ENCODE measurements around the gene COL5A1. TPM values are rescaled to one million over a fixed set of nuclear protein-coding genes. Genes with fewer than 3 reads are reported as not detected.

Gene COL5A1
- total RNA-seq, 1 donor from 2014 or later: 4.5 TPM

DNA sequence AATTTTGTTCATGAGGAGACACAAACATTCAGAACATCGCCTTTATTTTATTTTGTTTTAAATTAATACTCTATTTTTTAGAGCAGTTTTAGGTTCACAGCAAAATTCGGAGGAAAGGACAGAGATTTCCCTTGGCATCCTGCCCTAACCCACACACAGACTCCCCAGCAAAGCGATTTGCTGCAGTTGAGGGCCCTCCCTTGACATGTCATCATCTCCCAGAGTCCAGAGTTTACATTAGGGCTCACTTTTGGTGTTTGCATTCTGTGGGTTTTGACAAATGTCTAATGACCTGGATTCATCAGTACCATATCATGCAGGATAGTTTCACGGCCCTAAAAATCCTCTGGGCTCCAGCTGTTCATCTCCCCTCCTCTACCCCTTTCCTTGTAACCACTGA is 33.6 kb upstream of the COL5A1 start:
- DNase-seq: no peak

DNA sequence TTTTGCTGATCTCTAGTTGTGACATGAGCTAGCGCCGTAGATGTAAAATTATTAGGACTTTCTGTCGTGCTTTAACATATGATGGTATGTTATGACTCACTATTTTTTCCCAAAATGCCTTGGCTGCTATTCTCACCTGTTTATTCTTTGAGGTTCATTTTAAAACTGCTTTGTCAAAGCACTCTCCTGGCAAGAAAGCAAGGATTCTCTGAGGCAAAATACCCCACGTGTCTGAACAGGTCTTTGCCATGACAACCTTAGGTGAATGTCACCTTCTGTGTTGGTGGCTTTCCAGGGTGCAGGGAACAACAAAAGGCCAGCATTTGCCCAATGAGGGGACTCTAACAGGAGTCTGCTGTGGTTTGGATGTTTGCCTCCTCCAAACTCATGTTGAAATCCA is 30.6 kb upstream of the COL5A1 start:
- no peak for DNase-seq

DNA sequence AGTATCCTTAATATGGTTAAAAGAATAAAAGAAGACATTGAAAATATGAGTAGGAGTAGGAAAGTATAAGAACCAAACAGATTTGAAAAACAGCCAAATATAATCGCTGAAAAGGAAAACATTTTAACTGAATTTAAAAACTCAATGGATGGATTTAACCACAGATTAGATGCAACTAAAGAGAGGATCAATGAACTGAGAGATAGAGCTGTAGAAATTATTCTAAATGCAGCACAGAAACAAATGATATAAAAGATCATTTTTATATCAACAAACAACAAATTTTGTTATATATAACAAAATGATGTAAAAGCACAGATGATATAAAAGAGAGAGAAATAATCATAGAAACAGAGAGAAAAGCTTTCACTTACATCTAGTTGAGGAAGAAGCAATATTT is 29.3 kb upstream of the COL5A1 start:
- DNase-seq: no peak

DNA sequence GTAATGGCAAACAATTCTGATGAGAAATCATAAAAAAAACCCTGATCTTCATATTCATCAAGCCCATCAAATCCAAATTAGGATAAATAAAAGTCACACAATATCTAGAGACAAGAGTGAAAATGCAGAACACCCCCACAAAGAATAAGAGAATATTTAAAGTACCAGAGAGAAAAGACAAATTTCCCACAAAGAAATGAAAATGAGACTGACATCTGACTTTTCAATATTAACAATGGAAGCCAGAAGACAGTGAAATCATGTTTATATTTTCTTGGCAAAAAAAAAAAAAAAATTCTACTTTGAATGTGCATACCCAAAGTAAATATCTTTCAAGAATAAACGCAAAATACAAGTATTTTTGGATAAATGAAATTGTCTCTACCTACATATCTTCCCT is 28.9 kb upstream of the COL5A1 start:
- DNase-seq: no peak

DNA sequence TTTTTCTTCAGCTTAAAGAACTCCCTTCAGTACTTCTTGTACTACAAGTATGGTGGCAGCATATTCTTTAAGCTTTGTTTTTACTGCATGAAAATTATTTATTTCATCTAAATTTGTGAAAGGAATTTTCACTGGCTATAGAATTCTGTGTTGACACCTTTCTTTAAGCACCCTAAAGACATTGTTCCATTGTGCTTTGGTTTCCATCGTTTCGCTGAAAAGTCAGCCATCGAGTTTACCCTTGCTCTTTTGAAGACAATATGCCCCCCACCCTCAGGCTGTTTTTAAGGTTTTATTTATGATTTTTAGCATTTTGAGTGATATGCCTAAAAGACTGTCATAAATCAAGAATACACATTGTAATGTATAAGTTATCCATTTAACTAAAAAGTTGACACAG is 27.3 kb upstream of the COL5A1 start:
- DNase-seq: no peak

DNA sequence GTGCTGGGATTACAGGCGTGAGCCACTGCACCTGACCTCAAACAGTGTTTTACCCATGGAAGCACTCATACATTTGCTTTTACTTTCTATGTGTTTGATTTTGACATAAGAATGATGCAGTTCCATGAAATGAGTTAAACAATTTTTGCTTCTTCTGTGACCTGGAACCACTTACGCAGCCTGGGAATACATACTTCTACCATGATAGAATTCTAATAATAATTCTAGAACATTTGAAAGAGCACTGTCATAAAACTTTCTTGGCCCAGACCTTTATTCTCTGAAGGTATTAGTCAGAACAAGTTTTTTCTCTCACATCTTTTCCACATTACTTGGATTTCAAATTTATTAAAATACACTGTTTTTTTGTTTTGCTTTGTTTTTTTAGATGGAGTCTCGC is 25.3 kb upstream of the COL5A1 start:
- no peak for DNase-seq

DNA sequence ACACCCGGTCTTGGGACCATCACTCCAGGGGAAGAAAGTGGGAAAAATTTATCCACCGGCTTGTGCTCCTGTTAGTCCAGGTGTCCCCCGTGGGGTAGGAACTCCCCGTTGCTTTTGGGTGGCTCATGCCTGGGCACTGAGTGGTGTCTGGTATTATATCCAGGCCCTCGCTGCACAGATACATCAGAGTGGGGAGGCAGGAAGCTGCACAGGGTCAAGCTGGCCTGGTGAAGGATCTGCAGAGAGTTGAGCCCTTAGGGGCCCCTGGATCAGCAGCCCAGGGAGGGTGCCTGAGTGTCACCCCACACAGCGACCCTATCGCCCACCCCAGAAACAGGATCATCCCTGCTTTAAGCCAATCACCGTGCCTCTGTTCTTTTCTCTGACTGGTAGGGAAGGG is 24.4 kb upstream of the COL5A1 start:
- DNase-seq: no peak

DNA sequence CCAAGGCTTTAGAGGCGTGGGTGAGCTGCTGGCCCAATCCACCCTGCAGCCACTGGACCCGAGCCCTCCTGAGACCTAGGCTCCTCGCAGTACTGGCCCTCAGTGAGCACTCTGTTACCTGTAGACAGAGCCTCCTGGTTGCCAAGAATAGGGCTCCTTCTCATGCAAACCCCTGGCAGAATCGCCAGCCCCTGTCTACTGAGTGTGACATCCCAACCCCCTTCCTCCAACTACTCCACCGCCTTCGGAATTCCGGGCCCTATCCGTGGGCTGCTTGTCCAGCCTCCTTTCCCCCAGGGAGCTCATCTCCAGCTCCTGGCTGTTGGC is 23.8 kb upstream of the COL5A1 start:
- no peak for DNase-seq

DNA sequence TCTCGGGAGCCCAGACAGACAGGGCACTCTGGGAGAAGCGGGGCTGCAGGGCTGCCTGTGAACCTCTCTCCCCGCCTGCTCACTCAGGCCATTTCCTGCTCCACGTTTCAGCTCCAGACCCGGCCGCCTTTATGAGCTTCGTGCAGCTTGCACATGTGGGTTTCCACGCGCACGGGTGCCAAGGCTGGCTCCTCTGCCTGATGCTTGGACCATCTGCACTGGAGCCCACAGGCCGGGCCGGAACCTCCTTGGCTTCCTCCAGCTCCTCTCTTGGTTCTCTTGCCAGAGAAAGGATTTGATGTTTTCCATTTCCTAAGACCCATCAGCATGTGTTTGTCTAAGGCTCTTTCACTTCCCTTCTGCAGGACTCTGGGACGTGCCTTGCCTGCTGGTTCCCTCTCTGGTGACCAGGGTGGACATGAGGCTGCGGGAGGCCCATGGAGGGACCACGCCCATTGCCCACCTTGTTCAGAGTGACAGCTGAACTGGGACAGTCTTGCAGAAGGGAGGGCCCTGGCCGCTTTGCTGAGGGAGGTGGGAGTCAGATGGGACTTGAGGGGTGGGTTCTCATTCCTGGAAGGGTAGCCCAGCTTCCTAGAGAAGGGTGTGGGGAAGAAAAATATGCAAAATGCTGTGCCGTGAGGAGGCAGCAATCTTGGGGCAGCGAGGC is 23.3 kb upstream of the COL5A1 start:
- no peak for DNase-seq

DNA sequence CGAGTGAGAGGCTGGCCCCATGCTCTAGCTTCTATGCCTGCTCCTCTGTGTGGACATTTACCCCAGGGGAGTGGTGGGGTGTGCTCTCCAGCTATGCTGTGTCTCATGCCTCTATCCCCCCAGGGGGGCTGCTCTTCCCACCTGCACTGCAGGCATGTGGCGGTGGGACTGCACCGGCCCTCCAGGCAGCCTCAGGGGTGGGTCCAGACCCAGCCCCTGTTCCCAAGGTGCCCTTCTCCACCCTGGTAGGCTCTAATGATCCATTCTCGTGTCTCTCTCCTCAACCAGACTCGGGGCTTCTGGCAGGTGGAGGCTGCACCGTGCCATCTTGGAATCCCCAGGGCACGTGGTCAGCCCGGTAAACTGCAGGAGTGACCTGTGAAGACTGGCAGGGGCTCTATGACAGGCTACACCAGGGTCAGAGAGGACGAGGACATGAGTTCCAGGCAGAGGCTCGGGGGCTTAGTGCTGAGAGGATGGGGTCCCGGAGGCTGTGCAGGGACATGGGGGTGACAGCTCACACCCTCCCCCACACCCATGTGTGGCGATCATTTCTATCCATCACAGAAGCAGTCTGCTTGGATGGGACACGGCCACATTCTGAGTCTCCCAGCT is 22.7 kb upstream of the COL5A1 start:
- no peak for DNase-seq

DNA sequence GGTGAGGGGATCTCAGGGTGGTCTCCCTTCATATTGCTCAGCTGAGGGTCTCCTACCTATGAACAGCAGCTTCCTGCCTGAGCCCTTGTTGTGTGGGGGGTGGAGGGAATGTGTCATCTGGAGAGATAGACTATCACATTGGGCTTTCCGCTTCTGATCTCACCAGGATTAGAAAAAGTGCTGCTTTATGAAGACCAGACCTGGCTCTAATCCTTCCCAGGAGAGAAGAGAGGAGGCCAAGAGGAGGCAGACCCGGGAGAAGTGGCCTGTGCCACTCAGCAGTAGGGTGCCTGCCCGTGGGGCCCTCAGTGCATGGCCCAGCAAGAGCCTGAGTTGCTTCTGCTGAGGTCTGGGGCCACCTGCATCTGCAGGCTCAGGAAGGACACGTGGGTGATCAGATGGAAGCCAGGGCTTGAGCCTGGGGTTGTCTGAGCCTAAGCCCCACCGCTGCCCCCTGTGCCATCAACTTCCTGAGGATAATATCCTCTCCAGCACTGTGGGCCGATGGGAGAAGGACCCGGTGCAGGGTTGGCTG is 22.1 kb upstream of the COL5A1 start:
- DNase-seq: no peak

DNA sequence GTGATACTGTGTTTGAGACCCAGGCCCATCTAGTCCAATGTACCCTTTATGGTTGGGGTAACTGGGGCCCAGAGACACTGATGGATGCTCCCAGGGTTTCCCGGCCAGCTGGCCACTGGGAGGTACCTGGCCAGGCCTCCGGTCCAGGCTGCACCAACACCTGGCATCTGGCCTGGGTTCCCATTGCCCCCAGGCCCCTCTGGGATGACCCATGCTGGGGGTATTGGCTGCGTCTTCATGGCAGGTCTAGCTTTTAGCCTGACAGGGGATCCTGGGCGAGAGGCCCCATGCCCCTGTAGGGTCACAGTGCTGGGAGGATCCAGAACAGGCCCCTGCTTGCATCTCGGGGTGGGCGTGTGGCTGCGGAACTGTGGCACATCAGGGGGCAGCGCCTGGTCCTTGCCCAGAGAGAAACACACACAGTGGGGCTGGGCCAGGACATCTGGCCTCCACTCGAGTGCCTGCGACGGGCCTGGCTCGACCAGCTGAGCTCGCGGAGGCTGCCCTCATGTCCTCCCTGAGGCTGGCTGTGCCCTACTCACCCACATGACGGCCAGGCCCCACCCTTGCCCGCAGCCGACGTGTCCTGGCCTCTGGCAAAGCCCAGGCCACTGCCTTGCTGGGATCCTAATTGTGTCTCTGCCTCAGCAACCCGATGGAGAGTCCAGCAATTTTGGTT is 21.5 kb upstream of the COL5A1 start:
- no peak for DNase-seq

DNA sequence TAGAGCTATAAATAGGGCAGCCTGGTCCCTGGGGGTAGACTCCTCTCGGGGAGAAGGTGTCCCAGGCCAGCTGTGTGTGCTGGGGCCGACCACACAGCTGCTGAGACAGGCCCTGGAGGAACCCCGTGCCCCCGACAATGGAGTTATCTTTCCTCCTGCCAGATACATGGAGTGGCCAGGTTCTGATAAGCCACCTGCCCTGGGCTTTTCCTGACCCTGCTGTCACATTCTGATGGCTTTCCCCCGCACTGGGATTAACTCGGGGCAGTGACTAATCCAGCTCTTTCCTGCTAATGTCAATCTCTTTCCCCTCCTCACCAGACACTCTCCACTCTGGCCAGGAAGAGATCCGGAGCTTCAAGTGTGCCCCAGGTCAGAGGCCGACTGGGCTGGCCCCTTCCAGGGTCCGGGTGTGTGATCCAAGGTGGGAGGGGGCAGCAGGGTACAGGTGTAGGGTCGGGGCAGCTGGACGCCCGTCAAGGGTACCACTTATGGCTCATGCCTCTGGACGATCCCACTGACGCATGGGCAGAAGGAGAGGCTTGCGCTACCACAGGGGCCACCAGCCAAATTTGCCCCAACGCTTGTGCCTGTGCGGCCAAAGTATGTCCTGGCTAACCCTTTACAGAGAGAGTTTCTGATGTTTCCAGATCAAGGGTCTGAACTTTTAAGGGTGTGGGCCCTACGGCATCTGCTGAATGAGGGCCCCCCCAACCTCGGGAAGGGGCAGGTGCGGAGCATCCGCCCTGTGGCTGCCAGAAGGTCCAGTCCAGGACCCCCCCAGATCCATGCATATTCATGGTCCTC is 20.6 kb upstream of the COL5A1 start:
- DNase-seq: no peak

DNA sequence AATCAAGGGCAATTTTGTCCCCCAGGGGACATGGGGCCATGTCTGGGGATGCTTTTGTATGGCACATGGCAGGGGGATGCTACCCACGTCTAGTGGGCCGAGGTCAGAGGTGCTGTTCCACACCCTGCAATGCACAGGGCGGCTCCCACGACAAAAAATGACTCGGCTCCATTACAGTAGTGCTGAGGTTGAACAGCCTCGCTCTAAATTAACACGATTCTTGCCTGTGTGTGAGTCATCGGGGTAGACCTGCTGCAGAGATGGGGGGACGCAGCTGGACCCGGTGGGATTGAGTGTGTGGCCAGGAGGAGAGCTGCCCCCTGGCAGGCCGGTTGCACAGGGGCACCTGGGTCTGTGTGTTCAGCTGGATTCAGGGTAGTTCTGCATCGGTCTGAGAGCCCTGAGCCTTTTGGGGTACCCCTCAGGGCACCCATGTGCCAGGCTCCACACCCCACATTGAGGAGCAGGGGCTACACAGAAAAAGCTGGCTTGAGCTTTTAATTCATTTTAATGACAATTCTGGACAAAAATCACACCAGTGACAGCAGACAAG is 20.0 kb upstream of the COL5A1 start:
- DNase-seq: no peak

DNA sequence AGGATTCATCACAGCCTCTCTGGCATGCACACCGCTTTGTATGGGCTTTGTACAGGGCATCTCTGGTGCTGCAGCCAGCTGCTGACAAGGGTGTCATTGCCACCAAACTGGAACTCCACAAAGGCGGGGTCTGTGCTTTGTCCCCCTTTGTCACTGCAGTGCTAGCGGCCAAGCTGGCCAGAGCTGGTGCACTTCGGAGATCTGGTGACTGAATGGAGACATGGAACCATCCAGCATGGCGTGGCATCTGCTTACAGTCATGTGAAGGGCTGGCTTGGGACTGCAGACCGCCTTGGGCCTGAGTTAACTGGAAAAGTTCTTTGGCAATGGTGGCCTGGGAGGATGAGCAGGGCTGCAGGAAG is 18.7 kb upstream of the COL5A1 start:
- no peak for DNase-seq

DNA sequence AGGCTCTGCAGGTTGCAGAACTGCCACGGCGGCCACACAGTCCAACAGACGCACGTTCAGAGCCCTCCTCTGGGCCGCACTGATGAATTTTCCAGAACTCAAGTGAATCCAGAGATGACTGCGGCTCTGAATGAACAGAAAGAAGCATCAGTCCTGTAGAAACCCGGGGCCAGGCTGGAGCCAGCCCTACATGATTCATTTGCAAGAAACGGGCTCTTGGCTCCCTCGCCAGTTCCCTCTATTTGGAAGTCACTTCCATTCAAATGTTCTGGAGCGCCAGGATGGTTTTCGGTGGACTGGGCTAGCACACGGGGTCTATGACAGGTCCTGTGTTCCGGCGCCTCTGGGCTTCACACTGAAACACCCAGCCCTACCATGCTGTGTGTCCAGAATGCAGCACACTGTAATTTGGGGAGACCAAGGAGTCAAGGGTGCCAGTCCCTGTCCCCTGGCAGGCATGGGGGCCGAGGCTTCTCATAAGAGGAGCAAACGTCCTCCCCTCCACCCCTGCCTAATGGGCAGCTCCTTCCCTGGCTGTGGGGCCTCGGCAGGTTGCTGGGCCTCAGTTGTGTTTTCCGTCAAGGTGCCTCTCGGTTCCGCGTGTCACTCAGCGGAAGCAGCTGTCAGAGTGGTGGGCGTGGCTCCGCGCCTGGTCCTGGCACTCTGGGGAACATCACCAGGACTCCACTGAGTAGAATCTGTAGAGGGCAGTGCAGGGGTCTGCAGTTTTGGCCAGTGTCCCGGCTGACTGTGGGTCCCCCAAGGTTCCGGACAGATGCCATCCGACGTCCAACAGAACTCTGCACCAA is 18.1 kb upstream of the COL5A1 start:
- no peak for DNase-seq

DNA sequence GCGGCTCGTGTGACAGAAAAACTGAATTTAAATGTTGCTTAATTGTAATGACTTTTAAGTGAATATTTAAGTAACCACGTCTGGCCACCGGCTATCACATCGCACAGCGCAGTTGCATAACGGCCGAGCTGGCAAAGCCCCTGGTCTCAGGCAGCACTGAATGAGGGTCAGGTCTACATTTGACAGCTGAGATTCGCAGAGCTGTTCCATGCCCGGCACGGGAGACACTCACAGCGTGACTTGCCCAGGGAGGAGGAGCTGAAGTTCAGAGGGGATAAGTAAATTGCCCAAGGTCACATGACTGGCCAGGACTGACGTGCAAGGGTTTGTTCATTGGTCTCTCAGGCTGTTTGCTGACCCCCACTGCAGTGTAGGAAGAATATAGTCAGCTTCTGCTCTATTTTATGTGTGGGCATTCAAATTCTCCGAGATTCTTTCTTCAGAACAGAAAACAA is 17.4 kb upstream of the COL5A1 start:
- DNase-seq: no peak

DNA sequence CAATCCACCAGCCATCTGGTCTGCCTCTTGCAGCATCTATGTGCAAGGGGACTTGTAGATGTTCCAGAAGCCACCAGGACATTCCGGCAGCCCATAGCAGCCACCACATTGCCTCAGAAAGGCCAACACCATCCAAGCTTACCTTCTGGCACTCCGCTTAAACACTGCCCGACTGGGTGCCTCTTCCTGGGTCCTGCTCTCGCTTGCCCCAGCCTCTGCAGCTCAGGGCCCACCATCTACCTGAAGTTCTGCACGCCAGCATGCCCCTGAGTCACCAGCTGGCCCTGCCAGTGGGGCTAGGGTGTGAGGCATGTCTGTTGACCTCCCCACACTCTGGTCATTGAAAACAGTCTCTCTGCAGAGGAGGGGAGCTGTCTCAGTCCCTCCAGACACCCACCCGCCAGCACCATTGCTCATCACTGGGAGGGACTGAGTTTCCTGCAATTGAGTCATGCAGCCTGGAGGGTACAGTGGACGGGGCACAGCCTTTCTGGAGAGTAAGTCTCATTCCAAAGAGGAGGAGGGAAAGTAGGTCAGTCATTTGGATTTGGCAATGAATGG is 16.9 kb upstream of the COL5A1 start:
- no peak for DNase-seq

DNA sequence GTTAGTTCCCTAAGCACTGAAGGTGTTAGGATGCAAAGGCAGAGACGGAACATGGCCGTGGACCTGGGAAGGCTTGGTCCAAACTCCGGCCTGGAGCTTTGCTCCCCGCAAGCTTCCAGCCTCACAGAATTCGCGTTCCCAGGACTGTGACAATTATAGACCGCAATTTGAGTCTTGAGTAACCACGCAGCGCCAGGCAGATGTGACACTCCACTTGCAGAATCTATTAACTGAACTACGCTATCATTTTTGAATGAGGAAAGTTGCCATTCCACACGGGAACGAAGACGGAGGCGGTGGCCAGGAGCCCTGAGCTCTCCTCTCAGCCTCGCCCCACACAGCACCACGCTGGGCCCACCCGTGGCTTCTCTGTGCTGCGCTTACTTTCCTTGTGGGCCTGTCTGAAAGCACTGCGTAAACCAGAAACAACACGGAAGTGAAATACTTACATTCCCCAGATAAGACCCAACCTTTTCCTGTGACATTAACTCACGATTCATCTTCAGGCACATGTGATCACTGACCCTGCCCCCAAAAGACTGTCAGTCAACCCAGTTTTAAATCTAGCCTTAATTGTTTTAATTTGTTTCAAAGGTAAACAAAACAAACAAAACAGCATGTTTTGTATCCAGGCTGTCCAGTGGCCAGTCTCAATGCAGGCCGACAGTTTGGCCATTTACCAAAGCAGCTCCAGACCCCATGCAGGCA is 16.1 kb upstream of the COL5A1 start:
- DNase-seq: no peak

DNA sequence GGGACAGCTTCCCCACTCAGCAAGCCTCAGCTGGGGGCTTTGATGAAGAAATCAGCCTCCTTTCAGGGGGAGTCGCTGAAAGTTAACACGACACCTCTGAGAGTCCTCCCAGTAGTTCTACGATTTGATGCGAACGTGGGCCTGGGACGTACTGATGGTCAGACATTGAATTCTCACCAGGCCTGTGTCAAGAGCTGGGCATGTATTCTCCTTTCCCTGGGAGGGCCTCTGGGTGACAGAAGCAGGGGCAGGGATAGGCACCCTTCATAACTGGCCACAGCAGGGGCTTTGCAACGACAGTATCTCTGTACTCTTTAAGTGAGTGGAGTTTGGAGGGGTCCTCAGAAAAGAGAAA is 15.6 kb upstream of the COL5A1 start:
- DNase-seq: no peak
